H4 (cell line): ENCODE measurements around the gene HLA-DQB1. TPM values are rescaled to one million over a fixed set of nuclear protein-coding genes. Genes with fewer than 3 reads are reported as not detected.

Experiments
- DNase-seq: peaks from one replicate; pipeline ENCODE4 v3.0.0-alpha.2; 2015; ENCODE audit warnings: low spot score
- total RNA-seq: library from RNA; depleted of rRNA; stranded (reverse); fragments of >200 nt; shearing (Covaris generic); gene quantifications from 2 replicates; pipeline ENCODE4 v1.2.3, GENCODE V29; 2014; rRNA removed

HLA-DQB1 gene
- total RNA-seq, 1 experiment from 2014 or later: not detected

DNA sequence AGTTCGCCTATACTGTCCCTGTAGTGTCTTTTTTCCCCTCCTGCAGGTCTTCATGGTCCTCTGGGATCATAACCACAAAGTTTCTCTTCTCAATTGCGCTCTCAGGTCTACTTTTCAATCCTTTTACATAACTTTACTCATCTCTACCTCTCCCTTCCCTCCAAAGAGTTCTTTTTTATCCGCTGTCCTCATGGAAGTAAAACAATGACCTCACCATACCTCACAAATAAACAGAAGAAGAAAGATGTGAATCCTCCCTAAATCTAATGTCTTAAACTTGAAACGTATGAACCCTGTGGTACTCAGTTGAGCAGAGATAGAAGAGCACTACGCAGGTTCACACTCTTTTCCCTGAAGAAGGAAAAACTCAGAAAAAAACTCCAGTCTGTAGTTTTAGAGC lies 41.3 kb downstream of the HLA-DQB1 start:
- no peak for DNase-seq

- no peak for DNase-seq
Observed at GRCh38 chr6:32624565-32624964, 41.9 kb downstream of the HLA-DQB1 start.

DNA sequence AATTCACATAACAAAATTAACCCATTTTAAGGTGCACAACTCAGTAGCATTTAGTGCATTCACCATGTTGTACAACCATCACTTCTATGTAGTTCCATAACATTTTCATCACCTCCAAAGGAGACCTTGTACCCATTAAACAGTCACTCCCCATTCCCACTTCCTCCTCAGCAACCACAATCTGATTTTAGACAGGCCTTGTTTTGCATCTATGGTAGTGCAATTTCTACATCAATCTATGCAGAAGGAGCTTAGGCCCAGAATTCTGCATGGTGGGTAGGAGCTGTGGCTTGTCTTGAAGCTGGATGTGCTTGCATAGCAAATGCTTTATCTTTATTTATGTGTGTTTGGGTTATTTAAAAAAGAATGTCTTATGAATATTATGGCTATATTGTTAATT lies 42.8 kb downstream of the HLA-DQB1 start:
- DNase-seq: no peak

- DNase-seq: peak; percentile 38
Observed at GRCh38 chr6:32622545-32623401, 43.7 kb downstream of the HLA-DQB1 start.

- no peak for DNase-seq
Observed at GRCh38 chr6:32621372-32621771, 45.1 kb downstream of the HLA-DQB1 start.

GRCh38 chr6:32617751-32618150 lies 48.7 kb downstream of the HLA-DQB1 start:
- no peak for DNase-seq

GRCh38 chr6:32615885-32616532 lies 50.4 kb downstream of the HLA-DQB1 start:
- no peak for DNase-seq

- DNase-seq: no peak
Observed at GRCh38 chr6:32614366-32615081, 51.9 kb downstream of the HLA-DQB1 start.

DNA sequence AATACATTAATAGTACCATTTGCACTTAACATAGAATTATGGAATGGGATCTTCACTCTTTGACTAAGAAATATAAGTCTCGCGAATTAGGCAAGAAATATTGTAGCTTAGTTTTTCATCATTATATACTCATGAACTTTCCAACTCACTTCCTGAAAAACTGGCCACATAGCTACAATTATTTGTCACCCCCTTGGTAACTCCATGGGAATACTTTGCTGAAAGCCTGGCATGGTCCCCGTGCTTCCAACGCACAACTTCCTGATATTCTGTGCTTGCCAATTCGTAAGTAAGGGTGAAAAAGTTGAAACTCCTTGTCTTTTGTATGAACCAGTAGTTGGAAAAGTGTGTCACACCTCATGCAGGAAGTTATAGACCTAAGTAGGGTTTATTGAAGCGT lies 53.0 kb downstream of the HLA-DQB1 start:
- DNase-seq: no peak

GRCh38 chr6:32610682-32611296 lies 55.7 kb downstream of the HLA-DQB1 start:
- no peak for DNase-seq

- peak; percentile 93 for DNase-seq
Observed at GRCh38 chr6:32609731-32610640, 56.5 kb downstream of the HLA-DQB1 start.

Other genes with a start within 250 kb of the HLA-DQB1 start
- 0.53 and 3.3 TPM in 2 replicates for gene HLA-DRA, start 226.8 kb downstream of the HLA-DQB1 start, total RNA-seq
- not detected in 2 replicates for gene HLA-DRB5, start 136.4 kb downstream of the HLA-DQB1 start, total RNA-seq
- gene HLA-DRB1, start 76.8 kb downstream of the HLA-DQB1 start, total RNA-seq: 0.95 and 1.4 TPM in 2 replicates
- gene HLA-DQA1, start 29.3 kb downstream of the HLA-DQB1 start, total RNA-seq: not detected in 2 replicates
- gene HLA-DQA2, start 74.7 kb upstream of the HLA-DQB1 start, total RNA-seq: not detected in 2 replicates
- gene HLA-DQB2, start 96.9 kb upstream of the HLA-DQB1 start, total RNA-seq: not detected in 2 replicates
- gene HLA-DOB, start 150.3 kb upstream of the HLA-DQB1 start, total RNA-seq: not detected in 2 replicates
- 27.4 and 29.8 TPM in 2 replicates for gene TAP2, start 172.1 kb upstream of the HLA-DQB1 start, total RNA-seq
- 210 and 212 TPM in 2 replicates for gene PSMB8, start 177.4 kb upstream of the HLA-DQB1 start, total RNA-seq
- gene TAP1, start 187.0 kb upstream of the HLA-DQB1 start, total RNA-seq: 60.9 and 66.1 TPM in 2 replicates
- gene PSMB9, start 187.5 kb upstream of the HLA-DQB1 start, total RNA-seq: 120 and 150 TPM in 2 replicates